ENCODE measurements around the gene FAF2.

Gene FAF2

DNA sequence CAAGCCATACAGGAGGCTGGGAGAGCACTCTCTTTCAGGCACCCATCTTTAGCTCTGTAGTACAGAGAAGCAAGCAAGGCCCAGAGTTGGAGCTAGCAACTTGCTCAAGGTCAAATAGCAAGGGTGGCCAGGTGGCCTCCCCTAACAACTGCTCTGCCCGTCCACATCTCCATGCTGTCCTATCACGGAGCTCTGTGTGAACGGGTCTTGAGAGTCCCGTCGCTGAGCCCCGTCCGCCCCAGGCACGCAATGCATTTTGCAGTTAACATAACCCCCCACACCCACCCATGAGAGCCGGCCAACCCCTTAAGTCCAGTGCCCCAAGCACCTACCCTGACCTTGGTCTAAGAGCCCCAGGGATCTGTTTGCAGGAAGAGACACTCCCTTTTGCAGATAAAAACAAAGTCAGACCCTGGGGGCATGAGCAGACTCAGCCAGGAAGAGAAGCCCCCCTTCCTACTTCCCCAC, 87.5 kb downstream of the FAF2 start:
- H3K18ac ChIP-seq (ENCODE audit: low read length): peak overlapping the region; percentile 50
- H3K27ac ChIP-seq (ENCODE audit: low read depth, low read length): no peak overlapping the region
- H3K14ac ChIP-seq (ENCODE audit: low read length): peak overlapping the region; percentile 78
- H3K36me3 ChIP-seq (ENCODE audit: control insufficient read depth in 1 of 2, insufficient read depth in 2 of 2, low read length in 2 of 2): peaks cover 29 to 34% of the 10 kb centered on the region in 2 experiments
- no peak for DNase-seq
- H4K12ac ChIP-seq (ENCODE audit: low read depth, low read length): no peak overlapping the region
- peaks cover 29% of the 10 kb centered on the region for H3K79me2 ChIP-seq (ENCODE audit: control insufficient read depth, insufficient read depth, low read length, poor library complexity)
- peak overlapping the region; percentile 83 for H3K4me2 ChIP-seq (ENCODE audit: low read length)
- no peak overlapping the region for H2BK120ac ChIP-seq (ENCODE audit: insufficient read depth, low read length, poor library complexity)
- H3K23ac ChIP-seq (ENCODE audit: low read length): no peak overlapping the region
- H3K27me3 ChIP-seq (ENCODE audit: insufficient read depth, low read length): no peaks in the 10 kb centered on the region
- H3K9me3 ChIP-seq (ENCODE audit: insufficient read depth, low read depth, low read length): no peaks in the 10 kb centered on the region
- H3K4me1 ChIP-seq (ENCODE audit: control insufficient read depth in 1 of 2, insufficient read depth in 2 of 2, low read length in 2 of 2): peaks cover 7 to 13% of the 10 kb centered on the region in 2 experiments
- no peak overlapping the region for H2AFZ ChIP-seq (ENCODE audit: insufficient read depth, low read length, poor library complexity)
- peak overlapping the region; percentile 87 for H3K4me3 ChIP-seq (ENCODE audit: low read depth, low read length)
- no CpG with 5 or more reads among the region's 9 CpGs for WGBS (ENCODE audit: extremely low coverage, insufficient coverage, insufficient read length)
- H2AK5ac ChIP-seq (ENCODE audit: low read length): no peak overlapping the region
- no peak overlapping the region for H2BK12ac ChIP-seq (ENCODE audit: low read length)
- H2BK5ac ChIP-seq (ENCODE audit: low read depth, low read length, poor library complexity): no peak overlapping the region
- H3K9ac ChIP-seq (ENCODE audit: low read length): peak overlapping the region; percentile 86
- H4K91ac ChIP-seq (ENCODE audit: low read depth, low read length): peak overlapping the region; percentile 87
- H4K8ac ChIP-seq (ENCODE audit: low read depth, low read length): peak overlapping the region; percentile 49
- peaks cover 13% of the 10 kb centered on the region for H3K79me1 ChIP-seq (ENCODE audit: low read length)
- peak overlapping the region; percentile 84 for H3K4ac ChIP-seq (ENCODE audit: low read depth, low read length)

DNA sequence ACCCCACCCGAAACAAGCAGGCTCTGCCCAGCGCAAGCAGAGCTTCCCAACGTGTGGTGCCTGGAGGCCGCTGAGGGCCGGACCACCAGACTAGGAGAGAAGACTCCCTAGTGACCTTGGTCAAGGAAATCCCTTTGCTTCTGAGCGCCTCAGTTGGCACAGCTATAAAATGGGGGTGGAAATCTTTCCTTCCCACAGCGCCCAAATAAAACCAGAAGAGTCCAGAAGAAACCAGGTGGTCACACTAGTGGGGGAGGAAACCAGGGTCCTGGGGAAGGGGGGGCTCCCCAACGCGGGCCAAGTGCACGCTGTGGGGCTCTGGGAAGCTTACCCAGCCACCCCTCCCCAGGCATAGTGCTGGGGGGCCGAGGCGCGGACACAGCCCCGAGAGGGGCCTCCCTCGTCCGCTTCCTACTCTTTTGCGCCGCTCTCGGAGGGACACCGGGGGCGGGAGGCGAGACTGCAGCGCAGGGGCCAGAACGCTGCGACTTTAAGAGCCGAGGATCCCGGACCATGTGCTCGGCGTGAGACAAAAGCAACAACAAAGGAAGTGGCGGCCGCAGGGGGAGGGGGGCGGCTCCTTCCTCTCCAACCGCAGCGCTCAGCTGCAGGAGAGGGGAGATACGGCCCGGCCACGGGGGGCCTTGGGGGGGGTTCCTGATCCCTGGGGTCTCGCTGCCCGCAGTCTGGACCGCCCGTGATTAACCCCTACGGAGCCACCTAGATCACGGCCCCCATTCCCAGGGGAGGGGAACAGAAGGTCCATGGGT, 88.1 kb downstream of the FAF2 start:
- Histone ChIP-seq H3K79me2 (ENCODE audit: control insufficient read depth, insufficient read depth, low read length, poor library complexity) (peaks cover 29% of the 10 kb centered on the region), H3K27ac (ENCODE audit: low read depth, low read length) (peak overlapping the region; percentile 91), H3K4ac (ENCODE audit: low read depth, low read length) (peak overlapping the region; percentile 84), H3K36me3 (ENCODE audit: control insufficient read depth in 1 of 2, insufficient read depth in 2 of 2, low read length in 2 of 2) (peaks cover 22 to 28% of the 10 kb centered on the region in 2 experiments), H4K8ac (ENCODE audit: low read depth, low read length) (peak overlapping the region; percentile 49), H3K4me2 (ENCODE audit: low read length) (peak overlapping the region; percentile 83), H4K91ac (ENCODE audit: low read depth, low read length) (peak overlapping the region; percentile 87), H3K4me1 (ENCODE audit: control insufficient read depth in 1 of 2, insufficient read depth in 2 of 2, low read length in 2 of 2) (peaks cover 7 to 13% of the 10 kb centered on the region in 2 experiments), H3K79me1 (ENCODE audit: low read length) (peaks cover 13% of the 10 kb centered on the region), H3K4me3 (ENCODE audit: low read depth, low read length) (peak overlapping the region; percentile 87), H2AK5ac (ENCODE audit: low read length) (peak overlapping the region; percentile 33), H4K12ac (ENCODE audit: low read depth, low read length) (peak overlapping the region; percentile 65), H2BK5ac (ENCODE audit: low read depth, low read length, poor library complexity) (peak overlapping the region; percentile 20), H2AFZ (ENCODE audit: insufficient read depth, low read length, poor library complexity) (peak overlapping the region; percentile 26), H3K9ac (ENCODE audit: low read length) (peak overlapping the region; percentile 86), H3K23ac (ENCODE audit: low read length) (no peak overlapping the region), H3K9me3 (ENCODE audit: insufficient read depth, low read depth, low read length) (no peaks in the 10 kb centered on the region), H3K14ac (ENCODE audit: low read length) (peak overlapping the region; percentile 78), H2BK12ac (ENCODE audit: low read length) (no peak overlapping the region), H3K27me3 (ENCODE audit: insufficient read depth, low read length) (no peaks in the 10 kb centered on the region), H2BK120ac (ENCODE audit: insufficient read depth, low read length, poor library complexity) (peak overlapping the region; percentile 73), H3K18ac (ENCODE audit: low read length) (peak overlapping the region; percentile 50)
- peak; percentile 40 to 57 for DNase-seq
- WGBS (ENCODE audit: extremely low coverage, insufficient coverage, insufficient read length): no CpG with 5 or more reads among the region's 43 CpGs

DNA sequence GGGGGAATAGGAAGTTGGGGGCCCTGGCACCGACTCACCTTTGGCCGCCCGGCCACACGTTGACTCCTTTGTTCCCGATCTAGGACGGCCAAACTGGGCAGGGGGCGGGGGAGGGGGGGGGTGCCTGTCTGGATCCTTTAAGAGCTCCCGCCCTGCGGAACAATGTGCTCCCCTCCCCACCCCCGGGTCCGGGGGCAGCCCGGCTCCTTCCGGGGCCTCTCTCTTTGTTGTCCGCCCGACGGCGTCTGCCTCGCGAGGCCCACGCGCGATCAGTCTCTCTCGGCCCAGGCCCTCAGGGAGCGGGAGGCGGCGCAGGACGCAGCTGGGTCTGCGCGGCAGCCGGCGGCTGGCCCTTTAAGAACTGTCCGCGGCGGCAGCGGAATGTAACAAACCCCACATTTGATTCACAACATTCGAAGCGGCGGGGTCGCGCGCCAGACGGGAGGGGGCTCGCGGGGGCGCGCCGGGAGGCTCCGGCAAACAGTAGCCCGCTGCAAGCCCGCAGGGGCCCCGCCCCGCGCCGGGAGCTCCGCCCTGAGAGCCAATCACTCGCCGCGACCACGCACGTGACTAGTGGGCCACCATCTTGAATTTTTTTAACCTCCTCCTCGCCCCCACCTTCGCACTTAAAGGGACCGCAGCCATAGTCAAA, 88.8 kb downstream of the FAF2 start, which contains the start of gene RNF44:
TSS of gene RNF44 (minus strand) at position 501 of the 652 bp plus-strand sequence. CDS start 4,930 bp downstream, outside the sequence.
- Histone ChIP-seq H4K12ac (ENCODE audit: low read depth, low read length) (peak within 1 kb of the TSS; percentile 65), H2AK5ac (ENCODE audit: low read length) (peak within 1 kb of the TSS; percentile 36), H3K4me3 (ENCODE audit: low read depth, low read length) (peak within 1 kb of the TSS; percentile 87)

DNA sequence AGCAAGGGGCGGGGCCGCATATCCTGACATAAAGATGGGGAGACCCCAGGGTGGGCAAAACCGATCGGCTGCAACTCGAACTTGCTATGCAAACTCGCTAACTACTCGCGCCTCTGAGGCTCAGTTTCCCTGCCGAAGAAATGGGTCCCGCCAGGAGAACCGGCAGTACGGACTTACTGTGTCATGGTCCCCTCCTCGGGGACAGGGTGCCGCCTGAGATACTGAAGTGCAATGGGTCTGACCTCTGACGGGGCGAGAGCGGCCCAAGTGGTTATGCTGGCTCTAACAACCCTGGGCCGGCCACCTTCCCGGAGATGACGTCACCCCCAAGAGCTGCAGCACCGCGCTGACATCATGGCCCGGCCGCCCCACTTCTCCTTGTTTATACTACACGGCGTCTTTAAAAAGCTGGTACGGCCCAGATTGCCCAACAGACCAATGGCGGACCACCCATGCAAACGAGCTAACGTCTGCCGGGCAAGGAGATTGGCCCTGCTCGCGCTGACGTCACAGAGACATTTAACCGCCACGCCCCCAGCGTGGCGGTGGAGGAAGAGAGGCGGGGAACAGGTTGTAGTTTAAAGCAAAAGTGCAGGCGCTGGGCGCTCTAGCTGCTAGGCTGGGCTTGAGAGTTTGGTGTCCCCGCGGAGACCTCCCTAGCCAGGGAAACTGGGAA, 89.5 kb downstream of the FAF2 start:
- H3K9ac ChIP-seq (ENCODE audit: low read length): peak overlapping the region; percentile 19
- H3K18ac ChIP-seq (ENCODE audit: low read length): peak overlapping the region; percentile 52
- H3K27me3 ChIP-seq (ENCODE audit: insufficient read depth, low read length): no peaks in the 10 kb centered on the region
- H2BK120ac ChIP-seq (ENCODE audit: insufficient read depth, low read length, poor library complexity): peak overlapping the region; percentile 79
- no peak overlapping the region for H3K23ac ChIP-seq (ENCODE audit: low read length)
- H3K79me2 ChIP-seq (ENCODE audit: control insufficient read depth, insufficient read depth, low read length, poor library complexity): peaks cover 29% of the 10 kb centered on the region
- H3K36me3 ChIP-seq (ENCODE audit: control insufficient read depth in 1 of 2, insufficient read depth in 2 of 2, low read length in 2 of 2): peaks cover 10 to 18% of the 10 kb centered on the region in 2 experiments
- no CpG with 5 or more reads among the region's 43 CpGs for WGBS (ENCODE audit: extremely low coverage, insufficient coverage, insufficient read length)
- H3K4ac ChIP-seq (ENCODE audit: low read depth, low read length): peak overlapping the region; percentile 33
- peaks cover 3% of the 10 kb centered on the region for H3K9me3 ChIP-seq (ENCODE audit: insufficient read depth, low read depth, low read length)
- peak; percentile 99 for DNase-seq
- H3K4me2 ChIP-seq (ENCODE audit: low read length): peak overlapping the region; percentile 74
- H4K8ac ChIP-seq (ENCODE audit: low read depth, low read length): peak overlapping the region; percentile 90
- peak overlapping the region; percentile 81 for H2BK5ac ChIP-seq (ENCODE audit: low read depth, low read length, poor library complexity)
- H3K27ac ChIP-seq (ENCODE audit: low read depth, low read length): peak overlapping the region; percentile 63
- H4K91ac ChIP-seq (ENCODE audit: low read depth, low read length): peak overlapping the region; percentile 84
- peak overlapping the region; percentile 77 for H3K4me3 ChIP-seq (ENCODE audit: low read depth, low read length)
- peaks cover 20% of the 10 kb centered on the region for H3K79me1 ChIP-seq (ENCODE audit: low read length)
- H3K4me1 ChIP-seq (ENCODE audit: control insufficient read depth in 1 of 2, insufficient read depth in 2 of 2, low read length in 2 of 2): peaks cover 18 to 26% of the 10 kb centered on the region in 2 experiments
- peak overlapping the region; percentile 41 for H2AFZ ChIP-seq (ENCODE audit: insufficient read depth, low read length, poor library complexity)
- no peak overlapping the region for H2BK12ac ChIP-seq (ENCODE audit: low read length)
- H2AK5ac ChIP-seq (ENCODE audit: low read length): peak overlapping the region; percentile 36
- H3K14ac ChIP-seq (ENCODE audit: low read length): peak overlapping the region; percentile 76
- H4K12ac ChIP-seq (ENCODE audit: low read depth, low read length): peak overlapping the region; percentile 65

More for the DNA sequence above, 88.8 kb downstream of the FAF2 start, which contains the start of gene RNF44:
- peak within 1 kb of the TSS; percentile 41 for H2AFZ ChIP-seq (ENCODE audit: insufficient read depth, low read length, poor library complexity)
- H3K14ac ChIP-seq (ENCODE audit: low read length): peak within 1 kb of the TSS; percentile 78
- H4K8ac ChIP-seq (ENCODE audit: low read depth, low read length): peak within 1 kb of the TSS; percentile 90
- no peak within 1 kb of the TSS for H2BK12ac ChIP-seq (ENCODE audit: low read length)
- peak within 1 kb of the TSS; percentile 91 for H3K27ac ChIP-seq (ENCODE audit: low read depth, low read length)
- peak; percentile 94 to 95 for DNase-seq
- H3K79me1 ChIP-seq (ENCODE audit: low read length): peaks cover 17% of the 10 kb centered on the region
- H3K79me2 ChIP-seq (ENCODE audit: control insufficient read depth, insufficient read depth, low read length, poor library complexity): peaks cover 29% of the 10 kb centered on the region
- H2BK5ac ChIP-seq (ENCODE audit: low read depth, low read length, poor library complexity): peak within 1 kb of the TSS; percentile 81
- peak within 1 kb of the TSS; percentile 84 for H3K4ac ChIP-seq (ENCODE audit: low read depth, low read length)
- H2BK120ac ChIP-seq (ENCODE audit: insufficient read depth, low read length, poor library complexity): peak within 1 kb of the TSS; percentile 79
- H3K4me1 ChIP-seq (ENCODE audit: control insufficient read depth in 1 of 2, insufficient read depth in 2 of 2, low read length in 2 of 2): peaks cover 13 to 20% of the 10 kb centered on the region in 2 experiments
- peak within 1 kb of the TSS; percentile 83 for H3K4me2 ChIP-seq (ENCODE audit: low read length)
- peak within 1 kb of the TSS; percentile 87 for H4K91ac ChIP-seq (ENCODE audit: low read depth, low read length)
- no CpG with 5 or more reads among the region's 63 CpGs for WGBS (ENCODE audit: extremely low coverage, insufficient coverage, insufficient read length)
- peaks cover 15 to 21% of the 10 kb centered on the region in 2 experiments for H3K36me3 ChIP-seq (ENCODE audit: control insufficient read depth in 1 of 2, insufficient read depth in 2 of 2, low read length in 2 of 2)
- peak within 1 kb of the TSS; percentile 58 for H3K18ac ChIP-seq (ENCODE audit: low read length)
- peaks cover under 1% of the 10 kb centered on the region for H3K9me3 ChIP-seq (ENCODE audit: insufficient read depth, low read depth, low read length)
- H3K23ac ChIP-seq (ENCODE audit: low read length): no peak within 1 kb of the TSS
- peak within 1 kb of the TSS; percentile 90 for H3K9ac ChIP-seq (ENCODE audit: low read length)
- H3K27me3 ChIP-seq (ENCODE audit: insufficient read depth, low read length): no peaks in the 10 kb centered on the region
